SK-N-SH treated with all-trans-retinoic acid at 6 μM for 48 hours (cell line): ENCODE measurements around the gene EPC2.

Source experiments
- ISL1 ChIP-seq: fragments of 250-450 bp; sonication (Bioruptor Pico); IDR thresholded peaks from 2 replicates; pipeline ENCODE4 v2.1.2; 2022; ENCODE audit warnings: mild to moderate bottlenecking, moderate library complexity
- ZFP3 ChIP-seq: fragments of 250-450 bp; sonication (Bioruptor Pico); IDR thresholded peaks from 2 replicates; pipeline ENCODE4 v1.5.0; 2020; ENCODE audit warnings: mild to moderate bottlenecking, moderate library complexity
- ZFP30 ChIP-seq: fragments of 450-650 bp; formaldehyde crosslinking; IDR thresholded peaks from 2 replicates; pipeline ENCODE4 v1.5.0; 2022; ENCODE audit warnings: mild to moderate bottlenecking, moderate library complexity
- ZNF70 ChIP-seq: fragments of 450-650 bp; formaldehyde crosslinking; IDR thresholded peaks from 2 replicates; pipeline ENCODE4 v1.5.0; 2020; ENCODE audit warnings: mild to moderate bottlenecking, moderate library complexity
- ZNF8 ChIP-seq: fragments of 450-650 bp; formaldehyde crosslinking; IDR thresholded peaks from 2 replicates; pipeline ENCODE4 v1.5.0; 2020; ENCODE audit warnings: mild to moderate bottlenecking, moderate library complexity
- TF ChIP-seq, protein P1 (sequence below): fragments of 250-450 bp; sonication (Bioruptor Pico); IDR thresholded peaks from 2 replicates; pipeline ENCODE4 v1.5.0; 2020; ENCODE audit warnings: mild to moderate bottlenecking, moderate library complexity

GRCh38 chr2:148649936-148650335, 5.4 kb downstream of the EPC2 start:
- TF ChIP-seq ISL1 (CRISPR knock-in tag) (no peak), ZNF8 (CRISPR knock-in tag) (no peak), ZFP3 (CRISPR knock-in tag) (no peak), ZNF70 (CRISPR knock-in tag) (no peak), ZFP30 (CRISPR knock-in tag) (no peak)
- TF ChIP-seq, protein P1, sequence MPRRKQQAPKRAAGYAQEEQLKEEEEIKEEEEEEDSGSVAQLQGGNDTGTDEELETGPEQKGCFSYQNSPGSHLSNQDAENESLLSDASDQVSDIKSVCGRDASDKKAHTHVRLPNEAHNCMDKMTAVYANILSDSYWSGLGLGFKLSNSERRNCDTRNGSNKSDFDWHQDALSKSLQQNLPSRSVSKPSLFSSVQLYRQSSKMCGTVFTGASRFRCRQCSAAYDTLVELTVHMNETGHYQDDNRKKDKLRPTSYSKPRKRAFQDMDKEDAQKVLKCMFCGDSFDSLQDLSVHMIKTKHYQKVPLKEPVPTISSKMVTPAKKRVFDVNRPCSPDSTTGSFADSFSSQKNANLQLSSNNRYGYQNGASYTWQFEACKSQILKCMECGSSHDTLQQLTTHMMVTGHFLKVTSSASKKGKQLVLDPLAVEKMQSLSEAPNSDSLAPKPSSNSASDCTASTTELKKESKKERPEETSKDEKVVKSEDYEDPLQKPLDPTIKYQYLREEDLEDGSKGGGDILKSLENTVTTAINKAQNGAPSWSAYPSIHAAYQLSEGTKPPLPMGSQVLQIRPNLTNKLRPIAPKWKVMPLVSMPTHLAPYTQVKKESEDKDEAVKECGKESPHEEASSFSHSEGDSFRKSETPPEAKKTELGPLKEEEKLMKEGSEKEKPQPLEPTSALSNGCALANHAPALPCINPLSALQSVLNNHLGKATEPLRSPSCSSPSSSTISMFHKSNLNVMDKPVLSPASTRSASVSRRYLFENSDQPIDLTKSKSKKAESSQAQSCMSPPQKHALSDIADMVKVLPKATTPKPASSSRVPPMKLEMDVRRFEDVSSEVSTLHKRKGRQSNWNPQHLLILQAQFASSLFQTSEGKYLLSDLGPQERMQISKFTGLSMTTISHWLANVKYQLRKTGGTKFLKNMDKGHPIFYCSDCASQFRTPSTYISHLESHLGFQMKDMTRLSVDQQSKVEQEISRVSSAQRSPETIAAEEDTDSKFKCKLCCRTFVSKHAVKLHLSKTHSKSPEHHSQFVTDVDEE: no peak
